NB4 (cell line): ENCODE data around the gene ZCCHC10.
A peak's percentile ranks its signal among the peaks of the same experiment; 100 is the strongest.

Experiments
- DNase-seq: peaks from one replicate; pipeline ENCODE4 v3.0.0; 2010; ENCODE audit warnings: low read depth
- H3K4me3 ChIP-seq: one replicate; pipeline ENCODE4 v1.5.1; 2011; ENCODE audit warnings: mild to moderate bottlenecking, low read depth, low read length, moderate library complexity
- CTCF ChIP-seq: IDR thresholded peaks from one replicate; pipeline ENCODE4 v1.5.1; 2012; ENCODE audit warnings: low read depth, low read length
- MAX ChIP-seq: IDR thresholded peaks from 2 replicates; pipeline ENCODE4 v1.6.1; 2011; ENCODE audit warnings: low read depth, low read length
- MYC ChIP-seq: IDR thresholded peaks from 2 replicates; pipeline ENCODE4 v1.6.1; 2011; ENCODE audit warnings: low read depth, low read length
- POLR2A ChIP-seq: IDR thresholded peaks from 2 replicates; pipeline ENCODE4 v1.6.1; 2011; ENCODE audit warnings: mild to moderate bottlenecking; ENCODE audit not compliant: insufficient read length; ENCODE audit errors: extremely low read depth

Gene ZCCHC10

DNA sequence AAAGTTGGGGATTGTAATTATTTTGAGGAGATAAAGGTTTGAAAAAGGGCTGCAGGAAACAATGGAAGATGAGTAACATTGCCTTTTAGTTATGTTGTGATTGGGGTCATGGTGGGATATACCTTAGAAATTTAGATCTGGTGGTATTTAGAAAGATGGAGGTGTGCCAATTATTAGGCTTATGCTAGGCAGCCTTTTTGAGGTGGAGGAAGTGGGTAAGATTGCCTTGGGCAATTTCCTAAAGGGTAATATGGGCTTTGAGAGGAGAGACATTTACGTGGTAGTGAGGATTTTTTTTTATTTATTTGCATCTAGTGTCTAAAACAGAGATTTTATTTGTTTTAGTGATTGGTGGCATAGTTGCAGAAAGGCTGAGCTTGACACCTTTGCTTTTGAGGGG is 35.9 kb upstream of the ZCCHC10 start:
- peak; percentile 22 for DNase-seq

GRCh38 chr5:133059621-133060020 is 33.3 kb upstream of the ZCCHC10 start:
- no peak for TF ChIP-seq MYC
- no peak for TF ChIP-seq MAX
- TF ChIP-seq POLR2A = no peak
- TF ChIP-seq CTCF = no peak
- no peak for DNase-seq
- no peak overlapping the region for H3K4me3 ChIP-seq

More for the DNA sequence above, 35.9 kb upstream of the ZCCHC10 start:
- no peak overlapping the region for H3K4me3 ChIP-seq
- no peak for TF ChIP-seq CTCF

GRCh38 chr5:133056891-133057290 is 30.5 kb upstream of the ZCCHC10 start:
- TF ChIP-seq MAX = no peak
- TF ChIP-seq CTCF = no peak
- TF ChIP-seq MYC = no peak
- TF ChIP-seq POLR2A = no peak
- no peak overlapping the region for H3K4me3 ChIP-seq
- no peak for DNase-seq

DNA sequence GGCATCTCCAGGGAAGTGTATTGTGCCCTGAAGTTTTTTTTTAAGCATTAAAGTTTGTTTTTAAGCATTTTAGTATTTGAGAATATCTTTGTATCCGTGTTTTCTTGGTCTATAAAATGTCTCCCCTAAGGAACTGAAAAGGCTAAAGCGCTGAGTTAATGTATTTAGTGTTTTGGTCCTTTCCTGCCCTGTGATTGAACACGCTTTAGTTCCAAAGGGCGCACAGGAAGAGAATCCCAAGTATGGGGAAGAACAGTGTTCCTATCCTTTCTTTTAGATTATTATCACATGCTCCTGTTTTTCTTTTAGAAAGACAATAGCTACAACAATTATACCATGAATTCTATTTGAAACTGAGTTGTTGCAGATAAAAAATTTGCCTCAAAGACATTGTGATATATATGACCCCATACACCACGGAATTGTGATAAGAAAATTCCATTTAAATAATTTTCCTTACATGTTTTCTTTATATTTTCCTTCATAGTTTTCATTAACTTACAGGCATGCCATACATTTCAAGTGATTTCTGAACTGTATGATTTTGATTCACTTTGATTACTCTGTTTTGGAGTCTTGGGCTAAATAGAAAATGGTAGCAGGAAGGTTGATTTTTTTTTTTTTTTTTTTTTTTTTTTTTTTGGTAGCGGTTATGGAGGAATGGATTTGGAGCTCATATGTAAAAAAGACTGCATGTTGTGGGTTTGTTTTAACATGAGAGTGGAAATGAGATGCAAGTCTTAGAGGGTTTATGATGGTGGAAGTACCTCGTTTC is 28.5 kb upstream of the ZCCHC10 start:
- DNase-seq = no peak
- TF ChIP-seq MYC = no peak
- no peak for TF ChIP-seq CTCF
- no peak for TF ChIP-seq POLR2A
- no peak for TF ChIP-seq MAX
- peak overlapping the region; percentile 98 for H3K4me3 ChIP-seq

DNA sequence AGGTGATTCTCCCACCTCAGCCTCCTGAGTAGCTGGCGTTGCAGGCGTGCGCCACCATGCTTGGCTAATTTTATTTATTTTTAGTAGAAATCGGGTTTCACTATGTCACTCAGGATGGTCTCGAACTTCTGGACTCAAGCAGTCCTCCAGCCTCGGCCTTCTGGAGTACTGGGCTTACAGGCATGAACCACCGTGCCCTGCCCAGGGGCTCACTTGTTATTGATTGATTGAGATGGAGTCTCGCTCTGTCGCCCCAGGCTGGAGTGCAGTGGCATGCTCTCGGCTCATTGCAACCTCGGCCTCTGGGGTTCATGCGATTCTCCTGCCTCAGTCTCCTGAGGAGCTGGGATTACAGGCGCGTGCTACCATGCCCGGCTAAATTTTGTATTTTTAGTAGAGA is 27.1 kb upstream of the ZCCHC10 start:
- DNase-seq = no peak
- H3K4me3 ChIP-seq = peak overlapping the region; percentile 98
- no peak for TF ChIP-seq MAX
- no peak for TF ChIP-seq CTCF
- TF ChIP-seq POLR2A = no peak
- no peak for TF ChIP-seq MYC
